DND-41 (cell line): ENCODE results near the gene ZNF316.

Experiments used
- ATAC-seq: fragments of 200-7000 bp; cut with Tn5 transposase; 3 replicates; pipeline ENCODE4 v1.9.1; 2021; ENCODE audit warnings: low read depth; ENCODE audit not compliant: insufficient read depth
- DNase-seq: peaks from one replicate; pipeline ENCODE4 v3.0.0-alpha.2; 2020
- H2AFZ ChIP-seq: 2 replicates; pipeline ENCODE4 v1.6.0; 2012; ENCODE audit warnings: low read depth, low read length
- H3K27ac ChIP-seq: 2 replicates; pipeline ENCODE4 v1.5.1; 2012; ENCODE audit warnings: low read length, inconsistent platforms
- H3K27me3 ChIP-seq: fragments of 200-600 bp; sonication (generic); 2 replicates; pipeline ENCODE4 v1.6.0; 2012; ENCODE audit warnings: low read length, mild to moderate bottlenecking, inconsistent platforms; ENCODE audit not compliant: insufficient read depth, poor library complexity
- H3K36me3 ChIP-seq: 2 replicates; pipeline ENCODE4 v1.5.1; 2012; ENCODE audit warnings: low read length, inconsistent platforms; ENCODE audit not compliant: insufficient read depth
- H3K4me1 ChIP-seq: 2 replicates; pipeline ENCODE4 v1.5.1; 2012; ENCODE audit warnings: mild to moderate bottlenecking, low read length; ENCODE audit not compliant: insufficient read depth
- H3K4me2 ChIP-seq: 2 replicates; pipeline ENCODE4 v1.6.0; 2012; ENCODE audit warnings: mild to moderate bottlenecking, moderate library complexity, low read length, inconsistent platforms; ENCODE audit not compliant: insufficient read depth
- H3K4me3 ChIP-seq, 2 experiments: fragments of 200-600 bp in 1 of 2; shearing (Covaris generic) in 1 of 2; 2 replicates each; pipeline ENCODE4 v1.5.1; 2012 to 2016; ENCODE audit warnings: inconsistent platforms in 2 of 2, low read length in 2 of 2, mild to moderate bottlenecking in 2 of 2, low read depth in 1 of 2, moderate library complexity in 1 of 2
- H3K79me2 ChIP-seq: 2 replicates; pipeline ENCODE4 v1.6.0; 2012; ENCODE audit warnings: low read length, inconsistent platforms; ENCODE audit not compliant: insufficient read depth
- H3K9ac ChIP-seq: 2 replicates; pipeline ENCODE4 v1.6.0; 2012; ENCODE audit warnings: low read depth, mild to moderate bottlenecking, inconsistent platforms, low read length, moderate library complexity
- H3K9me3 ChIP-seq: 2 replicates; pipeline ENCODE4 v1.5.1; 2012; ENCODE audit warnings: low read length, moderate library complexity, mild to moderate bottlenecking, inconsistent platforms; ENCODE audit not compliant: insufficient read depth, severe bottlenecking
- H4K20me1 ChIP-seq: 2 replicates; pipeline ENCODE4 v1.6.0; 2012; ENCODE audit warnings: low read length; ENCODE audit not compliant: insufficient read depth
- EZH2 ChIP-seq: IDR thresholded peaks from 3 replicates; pipeline ENCODE4 v1.6.1; 2012; ENCODE audit warnings: borderline replicate concordance, low read depth, mild to moderate bottlenecking, moderate library complexity, low read length, inconsistent platforms; ENCODE audit not compliant: severe bottlenecking
- TF ChIP-seq, protein P1 (sequence below): IDR thresholded peaks from 2 replicates; pipeline ENCODE4 v1.5.1; 2012; ENCODE audit warnings: borderline replicate concordance, low read length, moderate library complexity, mild to moderate bottlenecking; ENCODE audit not compliant: poor library complexity, severe bottlenecking; ENCODE audit errors: extremely low read depth

The ZNF316 gene

GRCh38 chr7:6642861-6643640, 5.9 kb downstream of the ZNF316 start:
- Histone ChIP-seq H3K36me3 (peaks cover 91% of the 10 kb centered on the region), H3K9me3 (no peaks in the 10 kb centered on the region), H3K4me2 (no peak overlapping the region), H3K4me3 (no peak overlapping the region), H3K27me3 (no peaks in the 10 kb centered on the region), H3K4me1 (peaks cover 25% of the 10 kb centered on the region), H2AFZ (no peak overlapping the region), H3K9ac (no peak overlapping the region), H4K20me1 (peaks cover 73% of the 10 kb centered on the region), H3K27ac (no peak overlapping the region), H3K79me2 (peaks cover 69% of the 10 kb centered on the region)
- DNase-seq (no peak), ATAC-seq (no peak)
- TF ChIP-seq EZH2: no peak
- TF ChIP-seq, protein P1, sequence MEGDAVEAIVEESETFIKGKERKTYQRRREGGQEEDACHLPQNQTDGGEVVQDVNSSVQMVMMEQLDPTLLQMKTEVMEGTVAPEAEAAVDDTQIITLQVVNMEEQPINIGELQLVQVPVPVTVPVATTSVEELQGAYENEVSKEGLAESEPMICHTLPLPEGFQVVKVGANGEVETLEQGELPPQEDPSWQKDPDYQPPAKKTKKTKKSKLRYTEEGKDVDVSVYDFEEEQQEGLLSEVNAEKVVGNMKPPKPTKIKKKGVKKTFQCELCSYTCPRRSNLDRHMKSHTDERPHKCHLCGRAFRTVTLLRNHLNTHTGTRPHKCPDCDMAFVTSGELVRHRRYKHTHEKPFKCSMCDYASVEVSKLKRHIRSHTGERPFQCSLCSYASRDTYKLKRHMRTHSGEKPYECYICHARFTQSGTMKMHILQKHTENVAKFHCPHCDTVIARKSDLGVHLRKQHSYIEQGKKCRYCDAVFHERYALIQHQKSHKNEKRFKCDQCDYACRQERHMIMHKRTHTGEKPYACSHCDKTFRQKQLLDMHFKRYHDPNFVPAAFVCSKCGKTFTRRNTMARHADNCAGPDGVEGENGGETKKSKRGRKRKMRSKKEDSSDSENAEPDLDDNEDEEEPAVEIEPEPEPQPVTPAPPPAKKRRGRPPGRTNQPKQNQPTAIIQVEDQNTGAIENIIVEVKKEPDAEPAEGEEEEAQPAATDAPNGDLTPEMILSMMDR: no peak

- no peak overlapping the region for H3K4me2 ChIP-seq
- TF ChIP-seq, protein P1: no peak
- no peak for TF ChIP-seq EZH2
- peaks cover 95% of the 10 kb centered on the region for H3K36me3 ChIP-seq
- H3K27me3 ChIP-seq: no peaks in the 10 kb centered on the region
- H3K4me1 ChIP-seq: peaks cover 15% of the 10 kb centered on the region
- no peak overlapping the region for H3K4me3 ChIP-seq
- H4K20me1 ChIP-seq: peaks cover 75% of the 10 kb centered on the region
- DNase-seq: no peak
- H3K79me2 ChIP-seq: peaks cover 68% of the 10 kb centered on the region
- no peaks in the 10 kb centered on the region for H3K9me3 ChIP-seq
- H3K9ac ChIP-seq: no peak overlapping the region
- no peak overlapping the region for H2AFZ ChIP-seq
- H3K27ac ChIP-seq: no peak overlapping the region
- no peak for ATAC-seq
These were observed 7.0 kb downstream of the ZNF316 start for GRCh38 chr7:6643915-6644625.

- ATAC-seq (no peak), DNase-seq (no peak)
- H3K9ac ChIP-seq: no peak overlapping the region
- no peak overlapping the region for H3K27ac ChIP-seq
- no peaks in the 10 kb centered on the region for H3K9me3 ChIP-seq
- H3K4me2 ChIP-seq: no peak overlapping the region
- H4K20me1 ChIP-seq: peaks cover 77% of the 10 kb centered on the region
- H3K27me3 ChIP-seq: no peaks in the 10 kb centered on the region
- H2AFZ ChIP-seq: no peak overlapping the region
- no peak for TF ChIP-seq EZH2
- TF ChIP-seq, protein P1: no peak
- peaks cover 66% of the 10 kb centered on the region for H3K79me2 ChIP-seq
- H3K4me1 ChIP-seq: peaks cover 8% of the 10 kb centered on the region
- H3K36me3 ChIP-seq: peaks cover 95% of the 10 kb centered on the region
- H3K4me3 ChIP-seq: no peak overlapping the region
These were observed 7.6 kb downstream of the ZNF316 start for GRCh38 chr7:6644728-6645127.
